HepG2 (cell line): Measurements from ENCODE around the gene PPP1R27. TPM values are rescaled to one million over a fixed set of nuclear protein-coding genes. Genes with fewer than 3 reads are reported as not detected.

Source experiments
- ATAC-seq: fragments of 200-7000 bp; cut with Tn5 transposase; 3 replicates; pipeline ENCODE4 v1.9.1; 2020; ENCODE audit warnings: mild to moderate bottlenecking, moderate library complexity
- BruUV-seq: library from RNA; stranded (reverse); fragments of 400-500 nt; replicated peaks from 2 replicates; lab custom pipeline; 2021; lab: Mats Ljungman, UMichigan
- CTCF ChIA-PET: fragments of 300-600 bp; formaldehyde crosslinking; extraction: SDS; loops from one replicate; lab custom pipeline; 2021; ENCODE audit warnings: low total read pairs, inconsistent platforms, low intra/inter-chr PET ratio; lab: Yijun Ruan, JAX
- POLR2A ChIA-PET: fragments of 350-600 bp; sonication (Branson Sonifier 250); formaldehyde crosslinking; loops from one replicate; lab custom pipeline; 2020; ENCODE audit warnings: antibody characterized with exemption, inconsistent platforms; lab: Yijun Ruan, JAX
- DNase-seq: peaks from one replicate; pipeline ENCODE4 v3.0.0-alpha.2; 2015; ENCODE audit warnings: low spot score
- FAIRE-seq: peaks from 3 replicates; lab custom pipeline; 2011; peaks lifted over from hg19 to GRCh38; lab: Jason Lieb, UNC
- H2AFZ ChIP-seq: one replicate; pipeline ENCODE4 v1.6.1; 2011; ENCODE audit warnings: low read length, inconsistent platforms
- H3K27ac ChIP-seq: fragments of 300-600 bp; 3 replicates; pipeline ENCODE4 v1.8.0; 2011; ENCODE audit warnings: mixed run types, mild to moderate bottlenecking, mixed read lengths, low read length, inconsistent platforms; ENCODE audit not compliant: insufficient read depth; ENCODE audit errors: extremely low read length
- H3K27me3 ChIP-seq, 2 experiments: fragments of 200-600 bp in 1 of 2; 2 replicates in 1 of 2; 3 replicates in 1 of 2; pipeline versions ENCODE4 v1.6.0 to v1.8.0; 2011; ENCODE audit warnings: low read length in 2 of 2, mild to moderate bottlenecking in 2 of 2, moderate library complexity in 2 of 2, inconsistent platforms in 1 of 2; ENCODE audit not compliant: insufficient read depth in 2 of 2, control insufficient read depth in 1 of 2
- H3K36me3 ChIP-seq, 2 experiments: fragments of 200-600 bp in 1 of 2; replicated peaks in 1 of 2; 2 replicates in 1 of 2; 3 replicates in 1 of 2; pipeline versions ENCODE4 v1.5.1 to v1.8.0; 2011; ENCODE audit warnings: low read length in 2 of 2, inconsistent platforms in 1 of 2; ENCODE audit not compliant: insufficient read depth in 2 of 2, control insufficient read depth in 1 of 2
- H3K4me1 ChIP-seq: 2 replicates; pipeline ENCODE4 v1.5.1; 2012; ENCODE audit warnings: low read length, inconsistent platforms; ENCODE audit not compliant: insufficient read depth
- H3K4me2 ChIP-seq: 2 replicates; pipeline ENCODE4 v1.6.0; 2011; ENCODE audit warnings: low read depth, low read length, inconsistent platforms
- H3K4me3 ChIP-seq, 3 experiments: fragments of 200-600 bp in 1 of 3; sonication (generic), shearing (Covaris generic) in 1 of 3; replicated peaks in 1 of 3; 2 replicates each; pipeline ENCODE4 v1.5.1; 2011 to 2016; ENCODE audit warnings: low read length in 3 of 3, inconsistent platforms in 2 of 3, low read depth in 2 of 3, mild to moderate bottlenecking in 2 of 3, control low read depth in 1 of 3, mixed read lengths in 1 of 3; ENCODE audit not compliant: insufficient read depth in 1 of 3
- H3K79me2 ChIP-seq: one replicate; pipeline ENCODE4 v1.6.1; 2011; ENCODE audit warnings: low read length, inconsistent platforms; ENCODE audit not compliant: insufficient read depth
- H3K9ac ChIP-seq: 2 replicates; pipeline ENCODE4 v1.6.0; 2011; ENCODE audit warnings: mild to moderate bottlenecking, low read depth, low read length, inconsistent platforms; ENCODE audit not compliant: insufficient read depth
- H3K9me3 ChIP-seq: 2 replicates; pipeline ENCODE4 v1.5.1; 2012; ENCODE audit warnings: mild to moderate bottlenecking, low read length
- H4K20me1 ChIP-seq: 2 replicates; pipeline ENCODE4 v1.6.0; 2011; ENCODE audit warnings: inconsistent platforms, mild to moderate bottlenecking, low read length, moderate library complexity; ENCODE audit not compliant: insufficient read depth
- AGO1 ChIP-seq: fragments of 200-400 bp; formaldehyde crosslinking; IDR thresholded peaks from 2 replicates; pipeline ENCODE4 v1.6.1; 2017; ENCODE audit warnings: mild to moderate bottlenecking, low read depth, low read length, moderate library complexity; ENCODE audit not compliant: poor library complexity, severe bottlenecking
- ARNT ChIP-seq: fragments of 450-650 bp; IDR thresholded peaks from 2 replicates; pipeline ENCODE4 v1.6.1; 2017
- DZIP1 ChIP-seq: sonication (generic); formaldehyde crosslinking; IDR thresholded peaks from 2 replicates; pipeline ENCODE4 v1.5.0; 2020; ENCODE audit warnings: mild to moderate bottlenecking, missing genetic modification reagents
- ETS1 ChIP-seq: sonication (generic); formaldehyde crosslinking; IDR thresholded peaks from 2 replicates; pipeline ENCODE4 v1.4.0; 2020; ENCODE audit warnings: missing genetic modification reagents
- GZF1 ChIP-seq: sonication (generic); formaldehyde crosslinking; IDR thresholded peaks from 2 replicates; pipeline ENCODE4 v1.5.1; 2020; ENCODE audit warnings: mild to moderate bottlenecking, missing genetic modification reagents
- HDAC1 ChIP-seq: sonication (generic); formaldehyde crosslinking; IDR thresholded peaks from 2 replicates; pipeline ENCODE4 v1.5.1; 2020; ENCODE audit warnings: mild to moderate bottlenecking, missing genetic modification reagents
- HNRNPLL ChIP-seq: fragments of 200-400 bp; formaldehyde crosslinking; IDR thresholded peaks from 2 replicates; pipeline ENCODE4 v1.6.1; 2017; ENCODE audit warnings: mild to moderate bottlenecking, low read depth, low read length; ENCODE audit not compliant: poor library complexity, severe bottlenecking
- HOXA7 ChIP-seq: sonication (generic); formaldehyde crosslinking; IDR thresholded peaks from 2 replicates; pipeline ENCODE4 v1.8.1; 2022; ENCODE audit warnings: mild to moderate bottlenecking, missing genetic modification reagents, moderate library complexity
- IRF9 ChIP-seq: sonication (generic); formaldehyde crosslinking; IDR thresholded peaks from 2 replicates; pipeline ENCODE4 v1.8.0; 2022; ENCODE audit warnings: missing genetic modification reagents, mild to moderate bottlenecking, borderline replicate concordance
- KDM2A ChIP-seq: sonication (generic); formaldehyde crosslinking; IDR thresholded peaks from 2 replicates; pipeline ENCODE4 v1.4.0; 2020; ENCODE audit warnings: low read depth, missing genetic modification reagents, borderline replicate concordance
- MEIS2 ChIP-seq: sonication (generic); formaldehyde crosslinking; IDR thresholded peaks from 2 replicates; pipeline ENCODE4 v1.9.0; 2021; ENCODE audit warnings: mild to moderate bottlenecking, missing genetic modification reagents
- ZBTB44 ChIP-seq: sonication (generic); formaldehyde crosslinking; IDR thresholded peaks from 2 replicates; pipeline ENCODE4 v1.4.0; 2020; ENCODE audit warnings: missing genetic modification reagents
- ZBTB8A ChIP-seq: sonication (generic); formaldehyde crosslinking; IDR thresholded peaks from 2 replicates; pipeline ENCODE4 v1.4.0; 2020; ENCODE audit warnings: mild to moderate bottlenecking, low read depth, missing genetic modification reagents, borderline replicate concordance
- ZKSCAN8 ChIP-seq: IDR thresholded peaks from 2 replicates; pipeline ENCODE4 v1.6.1; 2016; ENCODE audit warnings: borderline replicate concordance, missing genetic modification reagents, missing compliant biosample characterization
- ZNF230 ChIP-seq: sonication (generic); formaldehyde crosslinking; IDR thresholded peaks from 2 replicates; pipeline ENCODE4 v1.4.0; 2020; ENCODE audit warnings: mild to moderate bottlenecking, missing genetic modification reagents
- ZNF451 ChIP-seq: sonication (generic); formaldehyde crosslinking; IDR thresholded peaks from 2 replicates; pipeline ENCODE4 v1.5.0; 2020; ENCODE audit warnings: mild to moderate bottlenecking, missing genetic modification reagents
- ZNF563 ChIP-seq: sonication (generic); formaldehyde crosslinking; IDR thresholded peaks from 2 replicates; pipeline ENCODE4 v1.8.0; 2022; ENCODE audit warnings: mild to moderate bottlenecking, moderate library complexity, missing genetic modification reagents
- ZNF773 ChIP-seq: sonication (generic); formaldehyde crosslinking; IDR thresholded peaks from 2 replicates; pipeline ENCODE4 v1.4.0; 2020; ENCODE audit warnings: missing genetic modification reagents, borderline replicate concordance
- WGBS: methylation state at CpG from one replicate; pipeline ENCODE4 v1.1.6; 2017; ENCODE audit warnings: low lambda C conversion rate; 5-methylcytosine and 5-hydroxymethylcytosine counted together
- in situ Hi-C: cut with HindIII; loops from 2 replicates; pipeline ENCODE4 v1.10.0; 2017; ENCODE audit warnings: low pct_unique_long_range_greater_than_20kb; ENCODE audit not compliant: extremely low pct_ligation_motif_present
- intact Hi-C: fragments of 100-400 bp; cut with micrococcal nuclease; formaldehyde crosslinking; loops from one replicate; pipeline ENCODE4 v1.10.0; 2022; ENCODE audit not compliant: unreplicated experiment
- polyA plus RNA-seq, 8 experiments: library from polyadenylated mRNA; depleted of rRNA in 3 of 8; stranded (reverse) in 7 of 8; unstranded in 1 of 8; fragments of >200 nt; fragmentation: Illumina TruSeq in 4 of 8; extraction: Trizol in 4 of 8; gene quantifications; 2 replicates each; pipeline versions ENCODE4 v1.2.1 to v1.2.3, GENCODE V29; 2011 to 2016; ENCODE audit warnings: low read depth in 4 of 8, missing spikeins in 1 of 8, mixed read lengths in 1 of 8; ENCODE audit not compliant: insufficient read depth in 1 of 8
- total RNA-seq, 5 experiments: library from RNA; depleted of rRNA; stranded (reverse); fragments of >200 nt; fragmentation: Illumina TruSeq; extraction: Trizol; gene quantifications; 2 replicates each; pipeline ENCODE4 v1.2.3, GENCODE V29; 2016; ENCODE audit warnings: low read depth in 1 of 5

Gene PPP1R27
- total and polyA plus RNA-seq, 2 of the 13 experiments (the other 11 are each of a cell fraction or from before 2014, with no cell fraction given) = 0.17 to 1.00 TPM

GRCh38 chr17:81822312-81822637 lies 12.6 kb downstream of the PPP1R27 start:
- Histone ChIP-seq H3K27ac (peak overlapping the region; percentile 53), H3K4me1 (peaks cover 32% of the 10 kb centered on the region), H3K9ac (no peak overlapping the region; the same call in 1 of the 2 replicates), H3K9me3 (no peaks in the 10 kb centered on the region), H3K4me3 (no peak overlapping the region), H2AFZ (no peak overlapping the region), H3K79me2 (no peaks in the 10 kb centered on the region), H4K20me1 (no peaks in the 10 kb centered on the region; the same call in 1 of the 2 replicates), H3K27me3 (no peaks in the 10 kb centered on the region; a peak in 2 of 5 replicates), H3K36me3 (peaks cover 2 to 6% of the 10 kb centered on the region in 2 experiments; a peak in 2 of 5 replicates), H3K4me2 (0 out of 2 replicates have a peak overlapping the region, but pooled peaks have one; percentile 43)
- DNase-seq (no peak), ATAC-seq (no peak), FAIRE-seq (no peak)
- ChIA-PET POLR2A (interaction anchor here (0.6 to 2.1 kb wide), 24 partner anchors 11 to 284 kb away, joined by 3 to 52 read pairs (median 5); partner anchors contain the start of genes ALYREF, ANAPC11, ARL16 and DCXR), CTCF (interaction anchor here (1.2 to 2.5 kb wide), 3 partner anchors 11 to 89 kb away, joined by 3 to 8 read pairs (median 3); partner anchors contain the start of gene MCRIP1)
- WGBS = 86% methylated on average over 8 of the region's 8 CpGs
- in situ Hi-C loops = no loop called here
- intact Hi-C loops = loop anchor here (5.0 kb wide), 1 partner anchor 40 kb away; the partner anchor contains the start of gene P4HB
- no TSS peak for BruUV-seq
- TF ChIP-seq ZNF451 (CRISPR knock-in tag) (0 out of 2 replicates have a peak, but pooled peaks have one; percentile 9), ZNF230 (CRISPR knock-in tag) (0 out of 2 replicates have a peak, but pooled peaks have one; percentile 30), ZBTB8A (no peak), ZBTB44 (no peak), IRF9 (CRISPR knock-in tag) (no peak), AGO1 (peak; percentile 5), GZF1 (CRISPR knock-in tag) (no peak), ARNT (no peak), HDAC1 (CRISPR knock-in tag) (no peak), ZNF773 (CRISPR knock-in tag) (no peak), ZKSCAN8 (no peak), ETS1 (CRISPR knock-in tag) (no peak), DZIP1 (CRISPR knock-in tag) (0 out of 2 replicates have a peak, but pooled peaks have one; percentile 22), HOXA7 (CRISPR knock-in tag) (no peak), KDM2A (CRISPR knock-in tag) (no peak), ZNF563 (CRISPR knock-in tag) (0 out of 2 replicates have a peak, but pooled peaks have one; percentile 8), MEIS2 (CRISPR knock-in tag) (no peak), HNRNPLL (no peak)
